ENCODE data around the gene TEX2. TPM values are rescaled to one million over a fixed set of nuclear protein-coding genes. Genes with fewer than 3 reads are reported as not detected.

Gene TEX2
- total and polyA plus RNA-seq, 3 experiments from 2014 or later: 6.5 to 22.0 (median 21.9) TPM

Other genes starting within 250 kb of the TEX2 start
- gene ICAM2, start 242.6 kb downstream of the TEX2 start, total RNA-seq: 10 to 100 TPM; 77.4 to 80.7 TPM
- gene ICAM2, start 242.6 kb downstream of the TEX2 start, polyA plus RNA-seq: 301 TPM
- 10 to 100 TPM; 24.7 to 25.5 TPM for gene ERN1, start 133.1 kb downstream of the TEX2 start, total RNA-seq
- gene ERN1, start 133.1 kb downstream of the TEX2 start, polyA plus RNA-seq: 92.1 TPM
- gene PECAM1, start 127.6 kb upstream of the TEX2 start, total RNA-seq: 10 to 100 TPM; 42.7 to 45.7 TPM
- 130 TPM for gene PECAM1, start 127.6 kb upstream of the TEX2 start, polyA plus RNA-seq
- gene MILR1, start 185.9 kb upstream of the TEX2 start, total RNA-seq: under 1 TPM; 0.66 to 0.69 TPM
- not detected for gene MILR1, start 185.9 kb upstream of the TEX2 start, polyA plus RNA-seq
- gene POLG2, start 233.8 kb upstream of the TEX2 start, total RNA-seq: 10 to 100 TPM; 26.4 to 26.5 TPM
- 5.3 TPM for gene POLG2, start 233.8 kb upstream of the TEX2 start, polyA plus RNA-seq
- gene DDX5, start 243.0 kb upstream of the TEX2 start, total RNA-seq: 100 to 1,000 TPM; 855 to 861 TPM
- 1,275 TPM for gene DDX5, start 243.0 kb upstream of the TEX2 start, polyA plus RNA-seq
- 10 to 100 TPM; 39.3 to 43.5 TPM for gene CEP95, start 243.7 kb upstream of the TEX2 start, total RNA-seq
- gene CEP95, start 243.7 kb upstream of the TEX2 start, polyA plus RNA-seq: 15.7 TPM

Measured in CD8-positive, alpha-beta memory T cell (primary cell).